HEK293T (cell line): Measurements from ENCODE around the gene IFT81.

Experiments
- CTCF ChIA-PET: fragments of 350-600 bp; formaldehyde crosslinking; extraction: SDS; loops from one replicate; lab custom pipeline; 2021; ENCODE audit warnings: antibody characterized with exemption, inconsistent platforms; lab: Yijun Ruan, JAX
- POLR2A ChIA-PET: fragments of 350-600 bp; formaldehyde crosslinking; extraction: SDS; loops from one replicate; lab custom pipeline; 2020; ENCODE audit warnings: antibody characterized with exemption, inconsistent platforms; lab: Yijun Ruan, JAX
- DNase-seq: peaks from one replicate; pipeline ENCODE4 v3.0.0; 2012; ENCODE audit warnings: mixed read lengths; ENCODE audit errors: extremely low spot score
- ARNT ChIP-seq: fragments of 450-650 bp; IDR thresholded peaks from 2 replicates; pipeline ENCODE4 v1.6.1; 2017; ENCODE audit warnings: mild to moderate bottlenecking
- BHLHE40 ChIP-seq: fragments of 450-650 bp; IDR thresholded peaks from 2 replicates; pipeline ENCODE4 v1.6.1; 2016; ENCODE audit warnings: mild to moderate bottlenecking, moderate library complexity, borderline replicate concordance
- CTBP1 ChIP-seq: fragments of 450-650 bp; IDR thresholded peaks from 2 replicates; pipeline ENCODE4 v1.6.1; 2016; ENCODE audit warnings: borderline replicate concordance
- ELF4 ChIP-seq: fragments of 450-650 bp; IDR thresholded peaks from 2 replicates; pipeline ENCODE4 v1.6.1; 2017; ENCODE audit warnings: antibody characterized with exemption
- FOXA1 ChIP-seq: fragments of 450-650 bp; IDR thresholded peaks from 2 replicates; pipeline ENCODE4 v1.6.1; 2016; ENCODE audit warnings: mild to moderate bottlenecking
- FOXK2 ChIP-seq: fragments of 450-650 bp; IDR thresholded peaks from 2 replicates; pipeline ENCODE4 v1.6.1; 2016; ENCODE audit warnings: mild to moderate bottlenecking
- FOXM1 ChIP-seq: fragments of 450-650 bp; IDR thresholded peaks from 2 replicates; pipeline ENCODE4 v1.6.1; 2017; ENCODE audit warnings: mild to moderate bottlenecking, borderline replicate concordance
- HDGF ChIP-seq: fragments of 450-650 bp; IDR thresholded peaks from 2 replicates; pipeline ENCODE4 v1.6.1; 2017; ENCODE audit warnings: antibody characterized with exemption, borderline replicate concordance
- L3MBTL2 ChIP-seq: fragments of 450-650 bp; conservative IDR thresholded peaks from 2 replicates; pipeline ENCODE4 v1.6.1; 2016; ENCODE audit warnings: mild to moderate bottlenecking
- LEF1 ChIP-seq: fragments of 450-650 bp; IDR thresholded peaks from 2 replicates; pipeline ENCODE4 v1.6.1; 2017; ENCODE audit warnings: mild to moderate bottlenecking, borderline replicate concordance
- NFRKB ChIP-seq: fragments of 450-650 bp; IDR thresholded peaks from 2 replicates; pipeline ENCODE4 v1.6.1; 2016; ENCODE audit warnings: mild to moderate bottlenecking, moderate library complexity
- PKNOX1 ChIP-seq: fragments of 450-650 bp; IDR thresholded peaks from 2 replicates; pipeline ENCODE4 v1.6.1; 2016
- SP1 ChIP-seq: fragments of 450-650 bp; IDR thresholded peaks from 2 replicates; pipeline ENCODE4 v1.6.1; 2017
- SUZ12 ChIP-seq: fragments of 450-650 bp; IDR thresholded peaks from 2 replicates; pipeline ENCODE4 v1.6.1; 2016; ENCODE audit warnings: mild to moderate bottlenecking
- TARDBP ChIP-seq: fragments of 450-650 bp; IDR thresholded peaks from 2 replicates; pipeline ENCODE4 v1.6.1; 2016
- ZNF384 ChIP-seq: fragments of 450-650 bp; IDR thresholded peaks from 2 replicates; pipeline ENCODE4 v1.6.1; 2016

The IFT81 gene

GRCh38 chr12:110109037-110109836 is 14.9 kb upstream of the IFT81 start:
- TF ChIP-seq L3MBTL2 (no peak), FOXM1 (no peak), TARDBP (no peak), LEF1 (no peak)
- no peak for DNase-seq
- CTCF ChIA-PET, result no interaction called here
- POLR2A ChIA-PET, result no interaction called here

- POLR2A ChIA-PET, result no interaction called here
- CTCF ChIA-PET, result no interaction called here
- no peak for TF ChIP-seq TARDBP
- TF ChIP-seq SP1, result no peak
- no peak for TF ChIP-seq ELF4
- TF ChIP-seq SUZ12, result no peak
- no peak for DNase-seq
Observed at GRCh38 chr12:110109837-110110535, 14.2 kb upstream of the IFT81 start.

GRCh38 chr12:110111476-110112334 is 12.5 kb upstream of the IFT81 start:
- CTCF ChIA-PET, result interaction anchor here (0.6 to 2.1 kb wide), 2 partner anchors 10 to 181 kb away, joined by 3 to 9 read pairs; no protein-coding TSS in a partner anchor
- POLR2A ChIA-PET, result no interaction called here
- no peak for DNase-seq
- TF ChIP-seq LEF1, result no peak
- TF ChIP-seq ZNF384, result no peak
- TF ChIP-seq BHLHE40, result no peak
- TF ChIP-seq L3MBTL2, result no peak
- no peak for TF ChIP-seq SP1
- TF ChIP-seq PKNOX1, result no peak
- TF ChIP-seq TARDBP, result no peak
- no peak for TF ChIP-seq FOXK2
- TF ChIP-seq HDGF, result no peak
- no peak for TF ChIP-seq NFRKB
- TF ChIP-seq FOXM1, result no peak
- no peak for TF ChIP-seq SUZ12
- TF ChIP-seq ARNT, result no peak
- TF ChIP-seq CTBP1, result no peak
- no peak for TF ChIP-seq FOXA1

GRCh38 chr12:110112335-110112660 is 11.9 kb upstream of the IFT81 start:
- ChIA-PET POLR2A (no interaction called here), CTCF (interaction anchor here (2.1 kb wide), 1 partner anchor 10 kb away, joined by 9 read pairs; no protein-coding TSS in a partner anchor)
- DNase-seq, result no peak
- TF ChIP-seq L3MBTL2, result no peak
- no peak for TF ChIP-seq SP1
- no peak for TF ChIP-seq NFRKB
- no peak for TF ChIP-seq CTBP1
- no peak for TF ChIP-seq HDGF
- TF ChIP-seq FOXK2, result no peak
- TF ChIP-seq PKNOX1, result no peak
- TF ChIP-seq FOXM1, result no peak
- TF ChIP-seq ELF4, result no peak

- ChIA-PET CTCF (no interaction called here), POLR2A (interaction anchor here (1.0 kb wide), 1 partner anchor 9 kb away, joined by 4 read pairs; the partner anchor contains the start of gene IFT81)
- no peak for DNase-seq
- TF ChIP-seq ARNT (no peak), FOXA1 (no peak), FOXK2 (no peak), SUZ12 (no peak), SP1 (no peak), ZNF384 (no peak), FOXM1 (no peak), LEF1 (no peak)
Observed at GRCh38 chr12:110114528-110114937, 9.6 kb upstream of the IFT81 start.

GRCh38 chr12:110115675-110116074 is 8.5 kb upstream of the IFT81 start:
- no peak for DNase-seq
- ChIA-PET POLR2A (no interaction called here), CTCF (no interaction called here)
- TF ChIP-seq TARDBP, result no peak
- no peak for TF ChIP-seq PKNOX1
- TF ChIP-seq ZNF384, result no peak
- no peak for TF ChIP-seq FOXM1
- TF ChIP-seq FOXA1, result no peak
- TF ChIP-seq HDGF, result no peak
- TF ChIP-seq ELF4, result no peak
- no peak for TF ChIP-seq SP1
- TF ChIP-seq LEF1, result no peak
- TF ChIP-seq CTBP1, result no peak
- no peak for TF ChIP-seq NFRKB
- TF ChIP-seq L3MBTL2, result no peak
- no peak for TF ChIP-seq BHLHE40
- TF ChIP-seq SUZ12, result no peak
- TF ChIP-seq FOXK2, result no peak
